Activated CD8-positive, alpha-beta memory T cell treated with anti-CD3 and anti-CD28 coated beads, Interleukin-2, amount 50 U/mL, for 1 hour (primary cell): Measurements from ENCODE around the gene SMARCAL1.
"Not testable (repeated sequence)": the region's sequence is repeated elsewhere in the genome, so short reads cannot be mapped to it uniquely, and the experiment has no call there.

Experiments
- DNase-seq: peaks from one replicate; pipeline ENCODE4 v3.0.0-alpha.2; 2020; ENCODE audit errors: extremely low read depth

Gene SMARCAL1

DNA sequence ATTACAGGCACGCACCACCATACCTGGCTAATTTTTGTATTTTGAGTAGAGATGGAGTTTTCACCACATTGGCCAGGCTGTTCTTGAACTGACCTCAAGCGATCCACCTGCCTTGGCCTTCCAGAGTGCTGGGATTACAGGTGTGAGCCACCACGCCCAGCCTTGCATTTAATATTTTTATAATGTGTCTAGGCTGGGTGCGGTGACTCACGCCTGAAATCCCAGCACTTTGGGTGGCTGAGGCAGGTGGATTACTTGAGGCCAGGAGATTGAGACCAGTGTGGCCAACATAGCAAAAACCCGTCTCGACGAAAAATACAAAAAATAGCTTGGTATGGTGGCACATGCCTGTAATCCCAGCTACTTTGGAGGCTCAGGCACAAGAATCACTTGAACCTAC lies 89.6 kb downstream of the SMARCAL1 start:
- no peak for DNase-seq

- DNase-seq, result no peak
Observed at GRCh38 chr2:216502381-216503158, 90.3 kb downstream of the SMARCAL1 start.

DNA sequence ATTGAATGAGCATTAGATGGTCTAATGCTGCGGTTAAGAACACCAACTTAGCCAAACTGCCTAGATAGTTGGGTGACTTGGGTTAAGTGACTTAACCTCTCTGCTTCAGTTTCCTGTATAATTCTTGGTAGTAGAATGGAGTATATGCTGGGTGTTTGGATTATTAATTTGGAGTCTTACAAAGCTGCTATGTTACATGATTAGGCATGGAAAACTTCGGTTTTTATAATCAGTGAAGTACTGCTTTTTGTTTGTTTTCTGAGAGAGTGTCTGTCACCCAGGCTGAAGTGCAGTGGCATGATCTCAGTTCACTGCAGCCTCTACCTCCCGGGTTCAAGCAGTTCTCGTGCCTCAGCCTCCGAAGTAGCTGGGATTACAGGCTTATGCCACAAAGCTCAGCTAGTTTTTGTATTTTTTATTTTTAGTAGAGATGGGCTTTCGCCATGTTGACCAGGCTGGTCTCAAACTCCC lies 90.9 kb downstream of the SMARCAL1 start:
- no peak for DNase-seq

GRCh38 chr2:216503697-216504375 lies 91.6 kb downstream of the SMARCAL1 start:
- DNase-seq, result no peak

GRCh38 chr2:216504376-216504762 lies 92.1 kb downstream of the SMARCAL1 start:
- no peak for DNase-seq

- no peak for DNase-seq
Observed at GRCh38 chr2:216505133-216506106, 93.1 kb downstream of the SMARCAL1 start.

- no peak for DNase-seq
Observed at GRCh38 chr2:216507220-216508160, 95.2 kb downstream of the SMARCAL1 start.

- no peak for DNase-seq
Observed at GRCh38 chr2:216508229-216508628, 95.9 kb downstream of the SMARCAL1 start.

GRCh38 chr2:216516730-216517350 lies 104.6 kb downstream of the SMARCAL1 start:
- no peak for DNase-seq

DNA sequence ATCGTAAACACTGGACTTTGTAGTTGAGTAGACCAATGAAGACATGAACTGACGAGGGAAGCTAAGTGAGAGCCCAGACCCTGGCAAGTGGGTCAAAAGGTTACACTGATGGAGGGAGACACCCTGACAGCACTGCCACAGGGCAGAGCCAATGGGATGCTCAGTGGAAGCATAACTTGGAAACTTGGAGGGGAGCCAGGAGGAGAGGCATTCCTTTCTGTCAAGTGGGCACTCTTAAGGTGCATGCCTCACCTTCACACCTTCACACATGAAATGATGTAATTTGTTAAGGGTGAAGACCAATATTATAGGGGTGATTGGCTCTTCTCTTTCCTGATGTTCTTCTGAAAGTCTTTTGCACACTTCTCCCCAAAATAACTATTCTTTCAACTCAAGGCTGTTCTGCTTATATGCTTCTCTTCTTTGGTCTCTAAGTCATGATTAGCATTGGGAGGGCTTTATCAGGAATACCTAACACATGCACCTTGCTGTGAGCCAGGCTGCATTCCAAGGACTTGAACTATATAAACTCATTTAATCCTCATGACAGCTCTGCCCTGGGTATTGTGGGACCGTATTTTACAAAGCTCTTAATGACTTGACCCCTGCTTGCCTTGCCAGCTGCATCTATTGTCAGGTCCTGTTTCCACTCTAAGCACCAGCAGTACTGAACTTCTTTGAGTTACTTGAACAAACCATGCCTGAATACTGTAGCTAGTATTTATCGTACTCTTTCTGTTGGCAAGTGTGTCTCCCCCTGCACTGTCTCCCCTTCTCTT lies 105.4 kb downstream of the SMARCAL1 start:
- DNase-seq, result no peak

GRCh38 chr2:216518566-216519119 lies 106.4 kb downstream of the SMARCAL1 start:
- DNase-seq, result not testable (repeated sequence)

GRCh38 chr2:216519154-216519762 lies 107.0 kb downstream of the SMARCAL1 start:
- DNase-seq, result no peak

DNA sequence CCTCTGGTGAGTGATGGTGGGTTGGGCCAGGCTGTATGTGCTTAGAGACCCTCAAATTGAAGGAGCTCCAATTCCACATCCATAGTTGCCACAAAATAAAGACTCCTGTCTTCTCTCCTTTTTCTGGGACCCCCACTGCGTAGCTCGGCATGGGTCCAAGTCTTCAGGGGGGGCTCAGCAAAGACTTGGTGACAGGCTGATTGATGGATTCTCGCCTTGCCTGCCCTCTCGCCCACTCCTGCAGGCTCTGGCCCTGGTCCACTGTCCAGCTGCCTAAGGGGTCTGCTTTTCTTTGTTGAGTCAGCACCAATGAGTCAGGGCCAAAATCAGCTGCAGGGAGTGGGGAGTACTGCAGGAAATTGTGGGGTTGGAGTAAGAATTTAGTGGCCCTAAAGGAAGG lies 107.8 kb downstream of the SMARCAL1 start:
- no peak for DNase-seq

DNA sequence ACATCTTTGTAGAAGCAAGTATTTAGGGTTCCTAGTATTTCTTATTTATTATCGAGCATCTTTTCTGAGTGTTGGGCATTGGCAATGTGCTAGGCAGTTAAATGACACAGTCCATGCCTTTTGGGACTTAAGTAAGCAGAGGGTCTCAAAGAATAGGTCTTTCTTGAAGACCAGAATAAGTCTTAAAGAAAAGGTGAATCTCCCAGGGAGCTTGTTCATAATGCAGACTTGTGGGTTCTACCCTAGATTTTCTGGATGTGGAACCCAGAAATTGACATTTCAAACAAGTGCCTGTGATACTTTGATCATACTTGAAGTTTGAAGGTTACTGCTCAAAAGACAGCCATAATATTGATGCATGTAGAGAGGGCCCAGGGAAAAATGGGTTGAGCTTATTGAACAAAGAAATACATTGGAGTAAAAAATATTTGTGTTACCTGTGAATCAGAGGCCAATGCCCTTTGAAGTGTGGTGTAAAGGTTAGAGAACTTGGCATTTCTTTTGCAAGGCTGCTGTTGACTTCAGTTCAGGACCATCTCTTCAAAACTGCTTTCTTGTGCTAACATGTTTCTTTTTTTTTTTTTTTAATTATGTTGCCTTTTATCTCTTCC lies 110.7 kb downstream of the SMARCAL1 start:
- DNase-seq, result no peak

DNA sequence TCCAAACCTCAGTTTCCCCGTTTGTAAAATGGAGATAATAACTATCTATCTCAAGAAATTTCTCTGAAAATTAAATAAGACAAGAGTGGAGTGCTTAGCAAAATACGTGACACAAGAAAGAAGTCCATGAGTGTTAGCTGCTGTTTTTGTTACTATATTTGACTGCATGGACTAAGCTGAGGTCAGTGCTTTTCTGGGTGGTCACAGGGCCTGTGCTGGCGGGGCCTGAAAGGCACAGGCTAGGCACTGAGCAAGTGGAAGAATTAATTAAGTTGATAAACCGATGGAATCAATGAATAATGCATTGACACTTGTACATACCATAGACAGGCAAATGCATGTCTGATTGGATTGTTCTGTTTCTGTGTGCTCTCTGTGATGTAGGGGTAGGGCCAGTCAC lies 113.7 kb downstream of the SMARCAL1 start:
- DNase-seq, result no peak

GRCh38 chr2:216526939-216527338 lies 114.7 kb downstream of the SMARCAL1 start:
- no peak for DNase-seq

DNA sequence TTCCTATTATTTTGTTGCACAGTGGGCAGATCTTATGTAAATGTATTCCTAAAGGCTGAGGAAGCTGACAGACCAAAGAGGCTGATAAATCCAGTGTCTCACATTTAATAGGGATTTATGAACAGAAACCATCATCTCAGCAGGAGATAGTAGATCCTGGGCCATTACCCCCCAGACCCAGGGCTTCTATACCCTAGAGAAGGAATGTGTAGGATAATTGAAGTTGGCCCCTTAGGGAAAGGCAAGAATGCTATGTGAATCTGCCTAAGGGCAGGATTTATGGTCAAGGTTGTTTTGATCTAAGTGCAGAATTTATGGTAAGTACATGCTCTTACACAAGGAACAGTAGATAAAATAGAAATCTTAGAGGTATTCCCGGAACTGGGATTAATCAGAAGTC lies 115.3 kb downstream of the SMARCAL1 start:
- DNase-seq, result no peak

- no peak for DNase-seq
Observed at GRCh38 chr2:216532562-216532961, 120.3 kb downstream of the SMARCAL1 start.
